Measurements from ENCODE around the gene POLR3G.

Gene POLR3G

DNA sequence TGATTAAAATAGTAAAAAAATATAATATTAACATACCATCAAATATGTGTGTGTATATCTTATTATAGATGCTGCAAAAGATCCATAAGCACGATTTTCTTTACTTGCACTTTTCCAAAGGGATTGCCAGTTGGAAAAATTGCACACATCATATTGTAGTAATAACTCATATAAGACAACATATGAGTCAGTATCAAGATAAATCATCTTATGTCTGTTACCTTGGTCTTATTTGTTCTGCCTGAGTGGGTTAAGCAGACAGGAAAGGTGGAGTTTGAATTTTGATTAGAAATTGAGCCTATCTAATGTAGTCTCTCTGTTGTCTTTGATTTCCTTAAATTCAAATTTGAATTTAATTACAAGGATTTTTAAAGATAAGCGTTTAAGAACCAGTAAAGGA is 30.1 kb downstream of the POLR3G start:
- DNase-seq: no peak

DNA sequence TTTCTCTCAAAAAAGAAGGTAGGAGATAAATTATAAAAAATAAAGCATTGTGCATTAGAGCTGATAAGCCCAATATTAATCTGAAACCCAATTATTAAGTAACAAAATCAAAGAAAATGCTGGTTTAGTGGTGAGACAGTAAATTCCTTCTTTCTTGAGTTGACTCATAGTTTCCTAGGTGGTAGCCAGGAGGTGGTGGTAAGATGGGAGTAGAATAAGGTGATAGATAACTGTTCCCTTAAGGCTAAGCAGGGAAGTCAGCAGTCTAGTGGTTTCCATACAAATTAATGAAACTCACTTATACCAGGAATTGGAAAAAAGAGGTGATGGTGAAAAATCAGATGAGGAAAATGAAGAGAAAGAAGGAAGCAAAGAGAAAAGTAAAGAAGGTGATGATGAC is 31.6 kb downstream of the POLR3G start:
- DNase-seq: no peak

DNA sequence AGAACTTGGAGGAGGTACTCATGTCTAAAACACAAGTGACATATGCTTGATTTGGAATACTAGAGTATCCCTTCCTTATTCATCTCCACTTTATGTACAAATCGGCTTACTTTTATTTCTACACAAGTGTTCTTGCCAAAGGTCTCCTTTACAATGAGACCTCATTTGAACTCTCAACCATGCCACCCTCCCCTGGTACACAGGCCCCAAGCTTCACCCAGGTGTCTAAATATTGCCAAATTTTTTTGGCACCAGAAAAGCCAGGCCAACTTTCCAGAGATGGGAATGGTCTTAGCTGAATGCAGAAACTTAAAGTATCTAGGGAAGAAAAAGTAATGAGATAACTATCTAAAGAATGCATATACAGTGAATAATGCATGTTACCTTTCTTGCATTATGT is 35.8 kb downstream of the POLR3G start:
- DNase-seq: no peak

DNA sequence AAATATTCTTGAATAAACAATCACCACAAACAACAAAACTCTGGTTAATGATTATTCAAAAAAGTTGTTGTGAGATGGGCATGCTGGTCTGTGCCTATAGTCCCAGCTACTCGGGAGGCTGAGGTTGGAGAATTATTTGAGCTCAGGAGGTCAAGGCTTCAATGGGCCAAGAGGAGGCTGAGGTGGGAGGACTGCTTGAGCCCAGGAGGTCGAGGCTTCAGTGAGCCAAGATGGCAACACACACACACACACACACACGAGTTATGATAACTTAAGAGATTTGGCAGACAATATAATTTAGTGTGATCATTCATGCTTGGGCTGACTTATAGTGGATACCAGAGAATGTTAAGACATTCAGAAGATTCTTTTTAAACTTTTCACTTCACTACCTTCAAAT is 39.9 kb downstream of the POLR3G start:
- DNase-seq: no peak

DNA sequence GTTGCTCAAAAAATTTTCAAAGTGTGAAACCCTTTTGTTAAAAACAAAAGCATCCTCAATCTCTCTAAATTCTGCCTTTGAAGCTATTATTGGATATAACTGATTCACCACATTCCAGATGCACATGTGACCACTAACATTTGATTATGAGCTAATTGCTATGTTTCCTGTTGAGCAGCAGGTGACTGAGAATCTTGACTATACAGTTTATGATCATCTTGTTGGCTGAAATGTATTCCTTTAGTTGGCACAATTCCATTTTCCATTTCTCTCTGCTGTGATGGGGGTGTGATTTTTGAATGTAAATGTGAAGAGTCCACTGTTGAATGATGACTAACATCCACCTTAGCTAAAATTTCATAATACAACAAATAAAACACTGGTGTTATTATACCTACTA is 44.0 kb downstream of the POLR3G start:
- DNase-seq: peak; percentile 46

DNA sequence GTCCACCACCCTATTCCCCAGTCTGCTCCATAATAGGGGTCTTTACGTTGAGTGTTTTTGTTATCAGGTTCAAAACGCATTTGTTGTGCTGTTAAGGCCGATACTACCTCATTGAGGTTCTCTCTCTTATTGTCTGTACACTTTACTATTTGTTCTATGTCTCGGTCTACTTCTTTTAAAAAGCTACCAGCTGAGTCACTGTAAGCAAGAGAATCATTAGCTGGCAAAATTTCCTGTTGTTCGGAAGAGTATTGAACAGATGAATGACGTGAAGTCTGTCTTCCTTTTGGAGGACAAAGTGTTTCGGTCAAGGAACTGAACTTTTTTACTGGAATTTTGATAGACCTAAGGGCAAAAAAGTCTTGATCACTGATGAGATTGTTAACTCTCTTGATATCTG is 44.4 kb downstream of the POLR3G start:
- DNase-seq: no peak

DNA sequence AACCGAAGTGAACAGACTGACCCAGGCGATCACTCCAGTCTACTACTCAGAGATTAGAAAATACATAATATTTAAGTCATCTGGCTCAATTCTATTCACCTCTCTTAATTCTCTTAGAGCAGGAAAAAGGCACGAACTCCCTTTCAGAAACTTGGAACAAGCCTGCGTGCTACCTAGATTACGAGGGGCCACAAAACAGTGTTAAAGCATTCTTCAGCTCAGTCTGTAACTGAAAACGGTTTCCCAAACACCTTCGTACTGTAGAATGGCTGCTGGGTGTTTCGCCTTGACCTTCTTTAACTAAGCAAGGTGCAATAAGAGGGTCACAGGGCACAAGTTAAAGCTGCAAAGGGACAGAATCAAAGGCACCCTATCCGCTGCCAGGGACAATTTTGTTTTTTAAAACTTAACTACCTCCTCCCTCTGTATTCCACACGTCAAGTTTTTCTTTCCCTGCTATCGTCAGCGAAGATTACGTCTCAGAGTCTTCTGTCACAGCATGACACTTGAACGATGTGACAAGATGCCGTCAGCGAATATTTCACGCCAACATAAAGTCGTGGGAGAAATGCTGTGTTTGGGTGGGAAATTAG is 54.0 kb downstream of the POLR3G start:
- DNase-seq: peak; percentile 11

DNA sequence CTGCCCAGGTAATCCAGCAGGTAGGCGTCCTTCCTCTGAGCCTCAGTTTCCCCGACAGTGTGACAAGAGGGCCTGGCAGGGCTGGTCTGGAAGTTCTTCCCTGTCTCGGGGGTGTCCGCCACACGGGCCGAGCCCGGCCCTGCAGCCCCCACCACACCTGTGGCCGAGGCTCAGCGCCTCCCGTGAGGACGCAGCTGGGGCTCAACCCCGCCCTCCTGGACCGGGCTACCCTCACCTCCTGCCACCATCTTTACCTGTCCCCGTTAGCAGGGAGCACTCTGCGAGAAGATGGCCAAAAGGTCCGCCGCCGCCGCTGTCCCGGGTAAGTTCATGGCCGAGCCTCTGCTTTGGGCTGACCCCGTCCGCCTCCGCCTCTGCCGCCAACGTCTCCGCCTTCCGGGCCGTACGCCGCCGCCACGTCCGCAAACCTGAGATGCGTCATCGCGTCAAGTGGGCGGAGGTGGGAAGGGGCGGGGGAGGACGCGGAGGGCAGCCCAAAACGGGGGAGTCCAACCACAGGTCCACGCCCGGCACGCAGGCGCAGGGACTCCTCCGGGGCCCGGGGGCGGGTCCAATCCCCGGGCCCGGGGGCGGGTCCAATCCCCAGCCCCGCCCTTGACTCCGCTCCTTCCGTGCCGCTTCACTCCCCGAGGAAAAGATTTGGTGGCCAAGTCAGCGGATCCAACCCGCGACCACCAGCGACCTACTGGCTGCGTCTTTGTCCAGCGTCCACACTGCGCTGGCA is 54.7 kb downstream of the POLR3G start, which contains the start of gene LYSMD3:
Gene LYSMD3 (minus strand): TSS at position 391 of the 745 bp plus-strand sequence. CDS start 4,295 bp downstream, outside the sequence.
- peak; percentile 97 for DNase-seq

DNA sequence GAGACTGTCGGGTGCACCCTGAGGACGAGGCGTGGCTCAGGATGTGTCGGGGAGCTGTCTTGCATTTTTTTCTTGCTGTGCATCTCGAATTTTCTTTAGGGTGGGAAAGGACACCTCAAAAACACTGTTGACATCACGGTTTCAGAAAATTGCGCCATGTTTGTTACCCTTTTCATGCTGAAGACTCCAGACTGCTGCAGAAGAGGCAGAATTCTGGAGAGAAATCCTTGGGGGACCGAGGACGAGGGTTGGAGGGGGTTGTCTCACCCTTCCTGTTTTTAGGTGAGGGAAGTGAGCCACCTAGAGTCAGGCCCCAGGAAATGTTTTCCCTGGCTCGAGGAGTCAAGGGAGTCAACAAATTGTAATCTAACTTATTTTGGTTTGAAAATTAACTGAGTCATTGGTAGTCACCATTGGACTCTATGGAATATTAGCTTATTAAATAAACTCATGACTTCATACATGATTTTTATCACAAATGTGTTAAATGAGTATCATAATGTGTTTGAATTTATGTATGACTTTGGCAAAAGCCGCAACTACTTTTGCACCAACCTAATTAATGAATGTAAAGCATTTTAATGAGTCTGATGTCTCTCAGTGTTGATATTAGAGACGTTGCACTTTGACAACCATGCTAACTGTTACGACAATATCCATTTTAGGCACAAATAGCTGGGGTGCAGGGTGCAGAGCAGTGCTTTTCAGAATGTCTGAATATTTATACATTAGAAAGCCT is 55.4 kb downstream of the POLR3G start:
- peak; percentile 81 for DNase-seq

DNA sequence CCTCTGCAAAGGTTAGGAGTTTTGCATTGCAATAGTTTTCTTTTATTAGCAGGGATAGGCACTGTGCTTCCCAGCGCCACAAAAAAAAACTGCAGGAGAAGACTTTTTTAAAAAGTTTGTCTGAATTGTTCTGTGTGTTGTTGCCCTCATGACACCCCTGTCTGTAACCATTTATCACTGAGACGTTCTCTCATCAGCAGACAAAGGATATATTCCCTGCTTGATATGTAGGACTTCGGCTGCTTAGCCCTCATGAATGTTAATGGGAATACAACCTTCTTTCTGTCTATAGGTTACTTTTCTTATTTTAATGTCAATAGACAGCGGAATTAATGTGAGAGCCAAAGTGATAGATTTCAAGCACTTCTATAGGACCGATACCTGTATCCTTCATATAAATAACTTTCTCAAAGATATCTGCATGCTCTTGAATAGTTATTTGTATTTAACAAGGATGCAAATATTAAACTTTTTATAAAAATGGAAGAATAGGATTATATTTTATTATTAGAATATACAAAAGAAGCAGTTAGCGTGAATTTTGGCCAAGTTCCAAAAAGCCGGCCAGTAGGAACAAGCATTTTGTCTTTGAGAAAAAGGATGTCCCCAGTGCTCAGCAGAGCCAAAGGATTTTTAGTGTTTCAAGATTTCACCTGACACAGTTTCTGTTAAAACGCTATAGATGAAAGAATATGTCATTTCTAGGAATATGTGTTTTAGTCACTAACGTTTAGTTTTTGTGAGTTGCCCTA is 56.2 kb downstream of the POLR3G start:
- no peak for DNase-seq

DNA sequence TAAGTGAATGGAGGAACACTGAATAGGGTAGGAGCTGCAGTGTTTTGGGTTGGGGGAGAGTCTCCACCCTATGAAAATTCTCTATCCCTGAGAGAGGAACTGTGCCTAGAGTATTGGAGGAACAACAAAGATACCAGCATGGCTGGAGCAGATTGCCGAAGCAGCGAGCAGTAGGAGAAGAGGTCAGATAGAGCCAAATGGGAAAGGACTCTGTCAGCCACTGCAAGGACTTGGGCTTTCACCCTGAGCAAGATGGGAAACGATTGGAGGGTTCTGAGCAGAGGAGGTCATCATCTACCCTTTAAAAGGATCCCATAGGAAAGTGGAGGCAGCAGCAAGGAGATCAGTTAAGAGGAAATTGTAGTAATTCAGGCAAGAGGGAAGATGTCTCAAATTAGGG is 59.1 kb downstream of the POLR3G start:
- DNase-seq: no peak

DNA sequence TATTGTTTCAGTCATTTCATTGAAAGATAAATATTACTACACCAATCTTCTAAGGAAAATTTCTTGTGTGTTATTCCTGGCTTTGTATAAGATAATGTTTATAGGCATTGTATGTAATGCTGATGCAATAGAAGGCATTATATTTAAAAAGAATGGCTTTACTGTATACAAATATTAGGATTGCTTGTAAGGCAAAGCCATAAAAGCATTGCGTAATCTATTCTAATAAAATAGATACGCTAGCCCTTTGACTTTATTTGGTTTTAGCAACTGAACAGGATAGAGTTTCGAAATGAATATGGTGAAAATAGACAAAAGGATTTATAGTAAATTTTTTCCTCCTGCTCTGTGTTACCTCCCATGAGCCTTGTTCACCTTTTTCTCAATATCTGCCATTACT is 60.3 kb downstream of the POLR3G start:
- DNase-seq: no peak

DNA sequence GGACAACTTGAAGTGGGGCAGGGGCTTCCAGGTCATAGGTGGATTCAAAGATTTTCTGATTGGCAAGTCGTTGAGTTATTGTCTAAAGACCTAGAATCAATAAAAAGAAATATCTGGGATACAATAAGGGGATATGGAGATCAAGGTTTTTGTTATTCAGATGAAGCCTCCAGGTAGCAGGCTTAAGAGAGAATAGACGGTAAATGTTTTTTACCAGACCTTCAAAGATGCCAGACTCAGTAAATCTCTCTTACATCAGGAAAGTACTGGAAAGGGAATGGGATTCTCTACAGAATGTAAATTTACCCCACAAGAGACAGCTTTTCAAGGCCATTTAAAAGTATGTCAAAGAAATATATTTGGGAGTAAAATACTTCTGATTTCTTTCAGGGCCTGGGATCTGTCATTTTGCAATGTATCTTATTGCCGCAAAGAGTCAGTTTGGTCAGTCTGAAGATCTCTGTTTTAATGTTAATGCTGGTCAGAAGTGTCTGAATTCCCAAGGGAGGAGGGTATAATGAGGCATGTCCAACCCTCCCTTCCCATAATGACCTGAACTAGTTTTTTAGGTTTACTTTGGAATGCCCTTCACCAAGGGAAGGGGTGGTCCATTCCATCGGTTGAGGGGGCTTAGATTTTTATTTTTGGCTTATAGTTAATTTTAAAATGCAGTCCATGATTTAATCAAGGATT is 68.3 kb downstream of the POLR3G start:
- no peak for DNase-seq

DNA sequence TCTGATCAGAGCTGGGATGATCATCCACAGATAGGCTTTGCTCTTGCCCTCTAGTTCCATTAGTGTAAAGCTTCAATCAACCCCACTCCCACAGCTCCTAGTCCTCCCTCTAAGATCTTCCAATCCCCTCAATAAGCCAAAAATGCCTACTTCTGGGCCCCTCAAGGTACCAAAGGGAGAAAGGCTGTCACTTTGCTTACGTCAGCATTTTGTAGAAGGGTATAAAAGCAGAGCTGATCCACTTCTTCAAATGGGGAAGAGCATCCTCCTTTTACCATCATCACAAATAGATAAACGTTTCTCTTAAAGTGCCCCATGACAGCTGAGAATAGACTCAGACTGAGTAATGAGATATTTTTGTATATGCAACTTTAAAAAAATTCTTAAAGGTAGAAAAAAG is 70.8 kb downstream of the POLR3G start:
- no peak for DNase-seq

DNA sequence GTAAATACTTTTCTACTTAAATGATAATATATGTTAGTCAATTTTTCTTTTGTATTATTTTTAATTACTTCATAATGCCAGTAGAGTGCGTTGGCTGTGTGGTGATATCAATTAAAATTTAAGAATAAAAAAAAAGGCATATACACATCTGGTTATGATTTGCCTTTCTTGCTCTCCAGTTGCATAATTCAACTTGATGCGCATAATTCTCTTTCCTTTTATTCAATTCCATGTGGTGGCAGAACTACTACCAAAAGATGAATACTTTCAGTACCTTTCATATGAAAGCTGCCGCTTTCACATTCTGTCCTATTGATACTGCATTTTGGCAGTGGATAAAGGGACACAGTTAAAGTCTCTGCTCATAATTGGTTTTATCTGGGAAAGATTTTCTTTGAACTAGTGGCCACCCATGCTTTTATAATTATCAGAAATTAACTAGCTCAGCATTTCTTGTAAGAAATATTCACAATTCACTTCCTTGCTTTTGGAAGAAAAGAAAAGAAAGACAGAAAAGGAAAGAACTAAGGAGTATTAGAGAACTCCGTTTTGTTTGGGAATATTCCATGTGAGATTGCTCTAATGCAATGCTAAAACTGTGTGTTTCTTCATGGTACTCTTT is 71.7 kb downstream of the POLR3G start:
- DNase-seq: peak; percentile 36

DNA sequence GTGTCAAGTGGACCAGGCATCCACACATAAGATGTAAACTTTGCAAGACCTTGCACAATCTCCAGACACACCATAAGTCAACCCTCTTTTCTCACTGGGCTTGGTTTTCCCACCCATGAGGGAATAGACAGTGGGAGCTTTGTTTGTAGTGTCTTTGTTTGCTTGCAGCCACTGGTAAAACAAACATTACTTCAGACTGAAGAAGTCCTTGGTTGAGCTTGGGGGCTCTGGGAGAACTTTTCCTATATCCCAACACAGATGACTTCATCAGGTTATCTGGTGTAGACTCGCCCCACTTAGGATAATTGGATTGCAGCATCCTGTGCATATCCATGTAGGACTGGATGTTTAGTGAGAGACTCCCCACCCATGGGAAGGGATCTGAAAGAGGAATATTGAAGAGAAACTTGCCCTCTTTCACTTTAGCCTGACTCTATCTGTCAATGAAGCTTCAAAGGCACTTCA is 72.4 kb downstream of the POLR3G start:
- DNase-seq: no peak

DNA sequence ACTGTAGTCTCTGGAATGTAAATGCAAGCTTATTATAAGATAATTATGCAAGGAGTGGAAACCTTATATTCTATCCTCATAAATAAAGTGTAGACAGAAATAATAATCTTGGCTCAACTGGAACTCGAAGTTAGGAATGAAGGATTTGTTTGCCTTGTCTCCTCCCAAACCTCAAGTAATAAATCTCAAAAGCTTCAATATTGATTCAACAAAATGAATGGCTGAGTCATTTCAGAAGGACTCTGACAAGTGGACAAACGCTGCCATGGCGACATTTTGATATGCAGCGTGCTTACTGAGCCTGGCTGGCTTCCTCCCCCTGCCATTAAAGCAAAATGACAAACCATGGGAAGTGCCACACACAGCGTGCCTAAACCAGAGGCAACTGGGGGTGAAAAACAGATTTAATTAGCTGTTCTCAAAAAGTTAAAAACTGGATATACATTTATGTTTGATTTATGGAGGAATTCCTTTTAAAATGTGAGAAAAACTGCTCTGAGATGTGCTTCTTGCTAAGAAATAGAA is 73.5 kb downstream of the POLR3G start:
- peak; percentile 82 for DNase-seq

DNA sequence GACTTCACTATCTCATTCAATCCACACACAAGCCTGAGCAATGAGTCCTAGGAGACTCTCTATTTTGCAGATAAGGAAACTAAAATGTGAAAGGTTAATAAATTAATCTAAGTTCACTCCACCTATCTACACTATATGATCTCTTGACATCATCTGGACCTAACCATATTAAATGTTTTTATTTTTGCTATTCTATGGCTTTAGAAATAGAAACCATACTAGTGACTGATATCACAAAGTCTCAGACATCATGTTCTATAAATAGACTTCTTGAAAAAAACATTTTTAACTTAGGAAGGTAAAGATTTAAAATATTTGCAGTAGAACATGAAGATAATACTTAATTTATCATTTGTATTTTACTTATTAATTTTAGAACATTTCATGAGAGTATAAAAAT is 74.6 kb downstream of the POLR3G start:
- no peak for DNase-seq

DNA sequence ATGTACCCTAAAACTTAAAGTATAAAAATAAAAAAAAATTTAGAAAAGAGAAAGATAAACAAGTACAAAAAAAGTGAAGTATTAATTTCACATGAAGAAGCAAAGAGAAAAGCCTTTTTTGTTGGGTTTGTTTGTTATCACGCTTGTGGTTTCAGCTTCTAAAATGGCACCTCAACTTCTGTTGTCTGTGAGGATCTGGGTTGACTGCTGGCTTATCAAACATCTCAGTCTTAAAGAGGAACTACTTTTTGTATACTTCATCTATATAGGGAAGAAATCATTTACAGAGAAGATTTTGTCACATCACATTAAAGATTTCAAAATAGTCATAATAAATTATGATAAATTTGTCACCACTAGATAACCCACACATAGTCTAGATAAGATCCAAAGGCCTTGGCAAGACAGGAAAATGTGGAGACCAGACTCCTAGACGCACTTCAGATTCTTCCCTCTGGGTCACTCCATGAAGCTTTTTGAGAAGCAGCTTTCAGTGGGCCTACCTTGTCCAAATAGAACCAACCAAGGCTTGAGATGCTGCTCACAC is 75.1 kb downstream of the POLR3G start:
- DNase-seq: no peak

DNA sequence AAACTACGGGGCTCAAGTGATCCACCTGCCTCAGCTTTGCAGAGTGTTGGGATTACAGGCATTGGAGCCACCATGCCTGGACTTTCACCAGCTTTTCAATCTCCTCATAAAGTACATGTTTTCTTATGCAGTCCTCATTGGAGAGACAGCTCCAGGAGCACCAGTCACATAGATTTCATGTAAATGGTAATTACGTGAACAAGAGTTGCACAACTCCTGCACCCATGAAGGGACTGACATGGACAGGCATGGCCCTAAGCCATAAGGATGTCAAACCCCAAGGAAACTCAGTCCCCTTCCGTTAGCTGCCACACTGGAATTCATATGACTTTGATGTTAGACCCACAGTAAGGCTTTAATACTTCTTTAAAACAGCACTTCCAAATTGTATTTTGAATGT is 76.3 kb downstream of the POLR3G start:
- no peak for DNase-seq

DNA sequence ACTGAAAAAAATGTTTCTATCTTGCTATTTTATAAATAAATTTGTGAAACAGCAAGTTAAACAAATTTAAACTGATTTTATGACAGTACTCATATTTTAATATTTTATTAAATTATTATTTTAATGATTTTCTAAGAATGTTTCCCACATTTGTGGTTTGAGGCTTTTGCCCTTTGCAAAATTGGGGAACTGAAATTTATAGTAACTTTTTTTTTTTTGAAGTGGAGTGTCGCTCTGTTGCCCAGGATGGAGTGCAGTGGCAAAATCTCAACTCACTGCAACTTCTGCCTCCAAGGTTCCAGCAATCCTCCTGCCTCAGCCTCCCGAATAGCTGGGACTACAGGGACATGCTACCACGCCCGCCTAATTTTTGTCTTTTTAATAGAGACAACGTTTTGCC is 76.7 kb downstream of the POLR3G start:
- no peak for DNase-seq

DNA sequence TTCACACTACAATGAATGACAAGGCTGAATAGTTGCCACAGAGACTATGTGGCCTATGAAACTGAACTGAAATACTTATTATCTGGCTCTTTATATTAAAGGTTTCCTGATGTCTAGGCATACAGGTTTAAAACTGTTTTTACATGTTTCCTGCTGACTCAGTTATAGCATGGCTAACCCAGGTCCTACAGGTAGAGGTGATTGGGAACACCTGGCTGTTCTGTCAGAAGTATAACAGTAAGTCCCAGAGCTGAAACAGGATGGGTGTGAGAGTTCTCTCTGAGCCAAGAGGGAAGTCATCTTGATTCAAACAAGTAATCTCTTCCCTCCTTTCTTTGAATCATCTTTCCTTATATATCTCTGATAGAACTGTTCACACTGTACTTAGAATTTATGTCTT is 79.0 kb downstream of the POLR3G start:
- no peak for DNase-seq
